GM12878 (cell line): ENCODE data around the gene EHD1. TPM values are rescaled to one million over a fixed set of nuclear protein-coding genes. Genes with fewer than 3 reads are reported as not detected.

ENCODE experiments used
- BCLAF1 ChIP-seq: fragments of 450-650 bp; IDR thresholded peaks from 2 replicates; pipeline ENCODE4 v1.6.1; 2017; ENCODE audit warnings: antibody characterized with exemption, mild to moderate bottlenecking, moderate library complexity
- CBFB ChIP-seq: IDR thresholded peaks from 2 replicates; pipeline ENCODE4 v1.6.1; 2016; ENCODE audit warnings: antibody characterized with exemption, low read depth
- E2F4 ChIP-seq: IDR thresholded peaks from 2 replicates; pipeline ENCODE4 v1.6.1; 2012; ENCODE audit warnings: low read depth, low read length, improper control_type of control experiment
- GATAD2B ChIP-seq: fragments of 450-650 bp; conservative IDR thresholded peaks from 2 replicates; pipeline ENCODE4 v1.6.1; 2017; ENCODE audit warnings: low read depth, mild to moderate bottlenecking, moderate library complexity
- MTA3 ChIP-seq: IDR thresholded peaks from 2 replicates; pipeline ENCODE4 v1.6.1; 2012; ENCODE audit warnings: low read length, inconsistent platforms, borderline replicate concordance
- MYC ChIP-seq: IDR thresholded peaks from 2 replicates; pipeline ENCODE4 v1.6.1; 2011; ENCODE audit warnings: mild to moderate bottlenecking, low read length, moderate library complexity, inconsistent platforms; ENCODE audit not compliant: insufficient read depth, insufficient replicate concordance, insufficient read length, severe bottlenecking
- PRDM15 ChIP-seq: fragments of 450-650 bp; formaldehyde crosslinking; IDR thresholded peaks from 2 replicates; pipeline ENCODE4 v1.4.0; 2020; ENCODE audit warnings: mild to moderate bottlenecking, moderate library complexity
- SMC3 ChIP-seq: IDR thresholded peaks from 2 replicates; pipeline ENCODE4 v1.6.1; 2011; ENCODE audit warnings: low read length, improper control_type of control experiment, borderline replicate concordance
- STAT1 ChIP-seq: fragments of 450-650 bp; conservative IDR thresholded peaks from 2 replicates; pipeline ENCODE4 v1.6.1; 2014; ENCODE audit warnings: antibody characterized with exemption, mild to moderate bottlenecking
- polyA plus RNA-seq, 11 experiments: library from polyadenylated mRNA; depleted of rRNA in 4 of 11; unstranded in 6 of 11; stranded (reverse) in 5 of 11; fragments of >200 nt; fragmentation: Nextera tagmentation in 4 of 11; fragmentation: Illumina TruSeq in 1 of 11; extraction: Ambion mirVana in 4 of 11; extraction: Trizol in 1 of 11; gene quantifications; 1 replicate in 1 of 11; 2 replicates in 10 of 11; pipeline versions ENCODE4 v1.2.1 to v1.2.3, GENCODE V29; 2011 to 2016; ENCODE audit warnings: inconsistent platforms in 2 of 11, missing spikeins in 2 of 11, low read depth in 1 of 11
- total RNA-seq, 4 experiments: library from RNA; depleted of rRNA in 3 of 4; stranded (reverse); fragments of >200 nt in 3 of 4; fragmentation: Illumina TruSeq in 1 of 4; extraction: Trizol in 1 of 4; gene quantifications; 2 replicates each; pipeline versions ENCODE4 v1.2.1 to v1.2.3, GENCODE V29; 2013 to 2021

The EHD1 gene
- total and polyA plus RNA-seq, 10 of the 15 experiments (the other 5 are each of a cell fraction or from before 2014, with no cell fraction given) = 1.0 to 165 (median 66.5) TPM

DNA sequence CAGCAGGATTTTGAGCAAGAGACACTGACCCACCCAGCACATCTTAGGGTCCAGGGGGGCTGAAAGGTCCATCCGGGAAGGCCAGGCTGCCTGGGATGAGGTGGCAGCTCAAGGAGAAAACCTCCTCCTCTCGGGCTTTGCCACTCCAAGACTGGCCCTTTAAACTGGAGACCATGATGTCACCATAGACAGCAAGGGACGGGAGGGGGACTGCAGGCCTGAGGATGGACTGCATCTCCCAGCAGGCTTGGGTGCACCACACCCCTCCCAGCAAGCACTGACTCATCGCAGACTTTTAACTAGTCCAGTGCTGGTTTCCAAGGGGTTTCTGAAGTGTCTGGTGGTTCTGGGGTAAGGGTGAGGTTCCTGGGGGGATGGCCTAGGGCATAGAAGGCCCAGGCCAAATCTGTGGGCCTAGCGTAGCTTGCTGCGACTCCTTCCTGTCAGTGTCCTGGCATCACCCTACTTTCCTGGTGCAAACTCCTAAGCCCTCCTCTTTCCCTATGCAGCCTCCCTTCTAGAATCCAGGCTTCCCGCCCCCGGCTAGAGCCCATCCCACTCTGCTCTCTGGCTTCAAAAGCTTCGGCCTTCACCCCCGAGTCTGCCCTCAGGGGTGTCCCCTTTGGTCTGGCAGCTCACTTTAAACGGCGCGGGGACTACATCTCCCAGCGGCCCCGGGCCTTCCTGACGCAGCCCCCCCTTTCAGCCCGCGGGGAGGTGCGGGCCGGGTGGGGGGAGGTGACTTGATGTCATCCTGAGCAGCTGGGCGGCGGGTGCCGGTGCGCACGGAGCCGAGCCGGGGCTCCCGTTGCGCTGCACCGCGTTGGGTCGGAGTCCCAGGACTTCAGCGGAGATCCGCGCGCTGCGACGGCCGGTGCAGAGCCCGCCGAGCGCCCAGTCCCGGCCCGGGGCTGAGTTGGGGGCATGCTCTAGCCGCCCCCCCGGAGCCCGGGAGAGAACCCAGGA lies 45.8 kb upstream of the EHD1 start, which contains the start of gene PPP2R5B (continued):
- TF ChIP-seq BCLAF1 (no peak), SMC3 (no peak), PRDM15 (CRISPR knock-in tag) (no peak), MTA3 (no peak), CBFB (no peak), MYC (no peak), GATAD2B (peak; percentile 83; the same call in 1 of the 2 replicates), E2F4 (peak; percentile 64), STAT1 (no peak)
